GM18498 (cell line): Measurements from ENCODE around the gene FAM180A.
"Not testable (repeated sequence)": the region's sequence is repeated elsewhere in the genome, so short reads cannot be mapped to it uniquely, and the experiment has no call there.

Experiments used
- ATAC-seq: cut with Tn5 transposase; IDR thresholded peaks from one replicate; pipeline ENCODE4 v1.9.1; 2021; ENCODE audit warnings: mild to moderate bottlenecking, moderate library complexity; ENCODE audit not compliant: unreplicated experiment

FAM180A gene

GRCh38 chr7:135742371-135742770, 6.2 kb downstream of the FAM180A start:
- no peak for ATAC-seq

- ATAC-seq, result no peak
Observed at GRCh38 chr7:135741905-135742304, 6.7 kb downstream of the FAM180A start.

GRCh38 chr7:135740889-135741288, 7.7 kb downstream of the FAM180A start:
- no peak for ATAC-seq

GRCh38 chr7:135737306-135737647, 11.3 kb downstream of the FAM180A start:
- ATAC-seq, result not testable (repeated sequence)

- no peak for ATAC-seq
Observed at GRCh38 chr7:135736586-135737305, 11.9 kb downstream of the FAM180A start.

GRCh38 chr7:135734343-135734689, 14.3 kb downstream of the FAM180A start:
- no peak for ATAC-seq

GRCh38 chr7:135733603-135734342, 14.8 kb downstream of the FAM180A start:
- ATAC-seq, result no peak

- no peak for ATAC-seq
Observed at GRCh38 chr7:135731131-135731530, 17.5 kb downstream of the FAM180A start.

- ATAC-seq, result no peak
Observed at GRCh38 chr7:135729230-135729629, 19.4 kb downstream of the FAM180A start.

GRCh38 chr7:135728136-135728669, 20.4 kb downstream of the FAM180A start, which contains the start of gene SLC13A4:
Gene SLC13A4, minus strand, starts transcription at chr7:135728186. Its CDS starts 690 bp downstream, at chr7:135727496.
- ATAC-seq, result no peak

GRCh38 chr7:135726911-135727673, 21.5 kb downstream of the FAM180A start:
- ATAC-seq, result no peak

GRCh38 chr7:135726276-135726788, 22.3 kb downstream of the FAM180A start:
- ATAC-seq, result no peak

- ATAC-seq, result no peak
Observed at GRCh38 chr7:135723411-135723810, 25.2 kb downstream of the FAM180A start.

GRCh38 chr7:135721198-135721820, 27.3 kb downstream of the FAM180A start:
- ATAC-seq, result no peak

- ATAC-seq, result no peak
Observed at GRCh38 chr7:135719688-135720087, 28.9 kb downstream of the FAM180A start.

GRCh38 chr7:135718794-135719437, 29.7 kb downstream of the FAM180A start:
- ATAC-seq, result no peak

GRCh38 chr7:135718219-135718618, 30.4 kb downstream of the FAM180A start:
- ATAC-seq, result no peak

GRCh38 chr7:135717693-135718092, 30.9 kb downstream of the FAM180A start:
- no peak for ATAC-seq

- no peak for ATAC-seq
Observed at GRCh38 chr7:135716677-135717238, 31.9 kb downstream of the FAM180A start.

- no peak for ATAC-seq
Observed at GRCh38 chr7:135715673-135716072, 32.9 kb downstream of the FAM180A start.
